HEK293T (cell line): ENCODE results near the gene MIDN.

ENCODE experiments used
- ARNT ChIP-seq: fragments of 450-650 bp; IDR thresholded peaks from 2 replicates; pipeline ENCODE4 v1.6.1; 2017; ENCODE audit warnings: mild to moderate bottlenecking
- BHLHE40 ChIP-seq: fragments of 450-650 bp; IDR thresholded peaks from 2 replicates; pipeline ENCODE4 v1.6.1; 2016; ENCODE audit warnings: mild to moderate bottlenecking, moderate library complexity, borderline replicate concordance
- CTBP1 ChIP-seq: fragments of 450-650 bp; IDR thresholded peaks from 2 replicates; pipeline ENCODE4 v1.6.1; 2016; ENCODE audit warnings: borderline replicate concordance
- ELF4 ChIP-seq: fragments of 450-650 bp; IDR thresholded peaks from 2 replicates; pipeline ENCODE4 v1.6.1; 2017; ENCODE audit warnings: antibody characterized with exemption
- FOXM1 ChIP-seq: fragments of 450-650 bp; IDR thresholded peaks from 2 replicates; pipeline ENCODE4 v1.6.1; 2017; ENCODE audit warnings: mild to moderate bottlenecking, borderline replicate concordance
- HDGF ChIP-seq: fragments of 450-650 bp; IDR thresholded peaks from 2 replicates; pipeline ENCODE4 v1.6.1; 2017; ENCODE audit warnings: antibody characterized with exemption, borderline replicate concordance
- L3MBTL2 ChIP-seq: fragments of 450-650 bp; conservative IDR thresholded peaks from 2 replicates; pipeline ENCODE4 v1.6.1; 2016; ENCODE audit warnings: mild to moderate bottlenecking
- LEF1 ChIP-seq: fragments of 450-650 bp; IDR thresholded peaks from 2 replicates; pipeline ENCODE4 v1.6.1; 2017; ENCODE audit warnings: mild to moderate bottlenecking, borderline replicate concordance
- SP1 ChIP-seq: fragments of 450-650 bp; IDR thresholded peaks from 2 replicates; pipeline ENCODE4 v1.6.1; 2017
- SUZ12 ChIP-seq: fragments of 450-650 bp; IDR thresholded peaks from 2 replicates; pipeline ENCODE4 v1.6.1; 2016; ENCODE audit warnings: mild to moderate bottlenecking
- TARDBP ChIP-seq: fragments of 450-650 bp; IDR thresholded peaks from 2 replicates; pipeline ENCODE4 v1.6.1; 2016

- TF ChIP-seq SP1 (no peak), TARDBP (no peak), SUZ12 (no peak), ELF4 (no peak), ARNT (no peak), L3MBTL2 (no peak), LEF1 (no peak), CTBP1 (no peak), BHLHE40 (no peak), FOXM1 (no peak), HDGF (no peak)
These were observed 44.2 kb downstream of the MIDN start for GRCh38 chr19:1292419-1293151.
